ENCODE measurements around the gene JAZF1. TPM values are rescaled to one million over a fixed set of nuclear protein-coding genes. Genes with fewer than 3 reads are reported as not detected.

Gene JAZF1
- polyA plus RNA-seq, 1 experiment, result 11.6 TPM

DNA sequence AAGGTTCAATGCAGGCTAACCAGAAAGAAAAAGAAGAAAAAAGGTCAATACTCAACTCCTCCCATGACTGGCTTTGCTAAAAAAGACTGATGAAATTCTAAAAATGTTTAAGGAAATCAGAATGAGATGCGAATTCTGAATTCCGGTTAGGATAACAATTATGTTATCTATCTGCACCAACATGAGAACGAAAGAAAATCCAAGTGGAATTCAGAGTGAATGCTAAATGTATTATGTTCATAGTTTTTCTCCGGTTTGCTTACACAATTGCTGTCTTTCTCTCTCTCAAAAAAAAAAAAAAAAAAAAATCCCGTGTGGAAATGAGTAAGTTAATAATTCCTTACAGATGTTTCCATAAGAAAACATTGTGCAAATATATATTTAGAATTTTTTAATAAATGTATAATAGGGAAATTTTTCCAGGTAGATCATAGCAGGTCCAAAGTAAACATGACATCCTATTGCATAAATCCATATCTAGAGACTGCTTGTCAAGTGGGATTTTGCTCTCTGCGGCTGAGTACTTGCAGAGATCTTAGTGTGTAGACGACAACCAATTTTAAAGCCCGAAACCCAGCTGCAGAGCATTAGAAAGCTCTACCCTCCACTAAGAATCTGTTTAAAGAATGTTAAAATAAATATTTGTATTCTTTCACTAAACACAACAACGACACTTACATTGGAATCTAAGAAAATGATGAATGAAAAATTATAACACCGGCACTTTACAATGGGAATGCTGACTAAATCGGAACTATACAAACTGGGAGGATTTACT lies 104.0 kb downstream of the JAZF1 start:
- ChIA-PET POLR2A (no interaction called here), CTCF (interaction anchor here (0.9 to 3.5 kb wide), 8 partner anchors 10 to 904 kb away, joined by 3 to 33 read pairs (median 6); no protein-coding TSS in a partner anchor)
- H3K27me3 ChIP-seq (ENCODE audit: control insufficient read depth, insufficient read depth, low read length), result no peaks in the 10 kb centered on the region
- no peaks in the 10 kb centered on the region for H3K36me3 ChIP-seq (ENCODE audit: control insufficient read depth, insufficient read depth, low read length)
- H3K4me3 ChIP-seq (ENCODE audit: low read depth, low read length), result no peak overlapping the region
- TF ChIP-seq, protein P1, sequence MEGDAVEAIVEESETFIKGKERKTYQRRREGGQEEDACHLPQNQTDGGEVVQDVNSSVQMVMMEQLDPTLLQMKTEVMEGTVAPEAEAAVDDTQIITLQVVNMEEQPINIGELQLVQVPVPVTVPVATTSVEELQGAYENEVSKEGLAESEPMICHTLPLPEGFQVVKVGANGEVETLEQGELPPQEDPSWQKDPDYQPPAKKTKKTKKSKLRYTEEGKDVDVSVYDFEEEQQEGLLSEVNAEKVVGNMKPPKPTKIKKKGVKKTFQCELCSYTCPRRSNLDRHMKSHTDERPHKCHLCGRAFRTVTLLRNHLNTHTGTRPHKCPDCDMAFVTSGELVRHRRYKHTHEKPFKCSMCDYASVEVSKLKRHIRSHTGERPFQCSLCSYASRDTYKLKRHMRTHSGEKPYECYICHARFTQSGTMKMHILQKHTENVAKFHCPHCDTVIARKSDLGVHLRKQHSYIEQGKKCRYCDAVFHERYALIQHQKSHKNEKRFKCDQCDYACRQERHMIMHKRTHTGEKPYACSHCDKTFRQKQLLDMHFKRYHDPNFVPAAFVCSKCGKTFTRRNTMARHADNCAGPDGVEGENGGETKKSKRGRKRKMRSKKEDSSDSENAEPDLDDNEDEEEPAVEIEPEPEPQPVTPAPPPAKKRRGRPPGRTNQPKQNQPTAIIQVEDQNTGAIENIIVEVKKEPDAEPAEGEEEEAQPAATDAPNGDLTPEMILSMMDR (IDR thresholded peaks at IDR 0.05; ENCODE audit: insufficient read depth, low read depth, low read length), result no peak
- DNase-seq (ENCODE audit: low read depth), result no peak

DNA sequence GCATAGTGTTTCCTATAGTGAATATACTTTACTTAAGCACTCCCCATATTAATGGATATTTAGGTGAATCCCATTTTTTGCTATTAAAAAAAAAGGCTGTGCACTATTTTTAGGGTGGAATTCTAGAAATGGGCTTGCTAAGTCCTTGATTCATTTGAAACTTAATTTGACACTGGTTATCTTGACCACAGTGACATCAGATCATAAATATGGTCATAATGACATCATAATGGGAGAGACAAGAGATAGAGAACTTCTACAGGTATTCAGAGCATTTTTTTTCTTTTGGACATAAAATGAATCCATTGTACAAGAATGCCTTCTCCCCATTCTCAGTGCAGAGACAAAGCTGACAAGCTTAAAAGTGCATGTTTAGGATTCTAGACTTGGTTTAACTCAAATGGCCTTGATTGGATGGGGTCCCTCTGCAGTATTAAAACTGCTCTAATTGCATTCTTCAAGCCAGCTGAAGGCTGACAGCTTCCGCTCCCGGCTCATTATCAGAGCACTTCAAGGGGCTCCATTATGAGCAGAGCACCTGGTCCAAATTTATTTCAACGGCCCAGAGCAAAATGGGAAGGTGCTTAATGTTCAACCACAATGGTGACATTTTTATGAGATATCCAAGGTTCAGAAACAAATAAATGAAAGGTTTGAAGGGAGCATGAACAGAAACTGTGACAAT lies 104.8 kb downstream of the JAZF1 start:
- ChIA-PET CTCF (interaction anchor here (0.7 to 1.7 kb wide), 2 partner anchors 8 to 10 kb away, joined by 3 to 5 read pairs; no protein-coding TSS in a partner anchor), POLR2A (no interaction called here)
- DNase-seq (ENCODE audit: low read depth), result no peak
- H3K27me3 ChIP-seq (ENCODE audit: control insufficient read depth, insufficient read depth, low read length), result no peaks in the 10 kb centered on the region
- H3K36me3 ChIP-seq (ENCODE audit: control insufficient read depth, insufficient read depth, low read length), result no peaks in the 10 kb centered on the region
- TF ChIP-seq, protein P1 (IDR thresholded peaks at IDR 0.05; ENCODE audit: insufficient read depth, low read depth, low read length), result no peak
- no peak overlapping the region for H3K4me3 ChIP-seq (ENCODE audit: low read depth, low read length)

DNA sequence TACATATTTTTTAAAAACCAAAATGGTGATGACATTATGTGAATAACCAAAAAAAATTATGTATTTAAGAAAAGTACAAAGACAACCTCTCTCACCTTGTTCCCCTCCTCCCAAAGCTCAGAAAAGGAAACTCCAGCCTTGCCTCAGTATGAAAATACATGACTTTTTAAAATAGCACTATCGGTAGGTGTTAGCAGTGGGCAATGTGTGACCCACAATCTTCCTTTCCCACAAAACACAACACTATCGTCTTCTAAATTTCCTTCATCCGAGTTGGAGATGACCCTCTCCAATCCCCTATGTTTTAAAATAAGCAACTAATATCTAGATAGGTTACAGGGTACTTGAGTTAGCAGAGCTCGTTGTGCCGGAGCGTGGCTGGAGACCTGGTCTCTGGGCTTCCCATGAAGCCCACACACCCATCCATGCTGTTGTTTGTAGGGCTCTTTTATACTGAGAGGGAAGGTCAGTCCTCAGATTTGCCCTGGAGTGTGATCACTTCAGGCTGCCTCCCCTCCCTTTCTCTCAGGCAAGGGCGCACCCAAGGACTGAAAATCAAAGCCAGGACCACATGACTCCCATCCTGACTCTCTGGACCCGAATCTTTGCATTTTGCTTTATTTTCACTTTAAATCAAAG lies 107.6 kb downstream of the JAZF1 start:
- TF ChIP-seq, protein P1 (IDR thresholded peaks at IDR 0.05; ENCODE audit: insufficient read depth, low read depth, low read length), result no peak
- Histone ChIP-seq H3K36me3 (ENCODE audit: control insufficient read depth, insufficient read depth, low read length) (no peaks in the 10 kb centered on the region), H3K4me3 (ENCODE audit: low read depth, low read length) (no peak overlapping the region), H3K27me3 (ENCODE audit: control insufficient read depth, insufficient read depth, low read length) (no peaks in the 10 kb centered on the region)
- no peak for DNase-seq (ENCODE audit: low read depth)
- ChIA-PET CTCF (interaction anchor here (4.4 to 4.6 kb wide), 2 partner anchors 12 to 21 kb away, joined by 33 to 35 read pairs; no protein-coding TSS in a partner anchor), POLR2A (no interaction called here)

DNA sequence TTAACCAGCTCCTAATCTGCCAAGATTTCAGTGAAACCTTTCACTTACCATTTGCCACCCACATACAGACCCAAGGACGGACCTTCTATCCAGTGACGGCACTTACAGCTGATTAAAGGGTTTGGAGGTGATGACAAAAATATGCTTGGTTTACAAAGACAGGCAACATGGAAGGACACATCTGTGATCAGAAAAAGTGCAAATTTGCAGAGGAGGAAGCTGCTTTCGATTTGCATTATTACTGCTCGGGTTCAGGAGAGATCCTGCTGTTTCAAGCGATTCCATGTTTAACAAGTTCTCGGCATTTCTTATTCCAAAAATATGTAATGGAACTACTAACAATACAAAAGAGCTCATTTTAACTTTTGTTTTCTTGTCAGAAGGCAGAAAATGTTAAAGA lies 109.0 kb downstream of the JAZF1 start:
- Histone ChIP-seq H3K4me3 (ENCODE audit: low read depth, low read length) (peak overlapping the region; percentile 29), H3K36me3 (ENCODE audit: control insufficient read depth, insufficient read depth, low read length) (no peaks in the 10 kb centered on the region), H3K27me3 (ENCODE audit: control insufficient read depth, insufficient read depth, low read length) (no peaks in the 10 kb centered on the region)
- ChIA-PET CTCF (interaction anchor here (0.7 to 4.6 kb wide), 9 partner anchors 9 to 884 kb away, joined by 3 to 35 read pairs (median 4); no protein-coding TSS in a partner anchor), POLR2A (no interaction called here)
- TF ChIP-seq, protein P1 (IDR thresholded peaks at IDR 0.05; ENCODE audit: insufficient read depth, low read depth, low read length), result no peak
- no peak for DNase-seq (ENCODE audit: low read depth)

Measured in BJ (cell line).